Femur (tissue), 1 donor: ENCODE data around the gene NEAT1.
A peak's percentile ranks its signal among the peaks of the same experiment; 100 is the strongest.
"Not testable (repeated sequence)": the region's sequence is repeated elsewhere in the genome, so short reads cannot be mapped to it uniquely, and the experiment has no call there.

ENCODE experiments used
- DNase-seq: peaks from one replicate; pipeline ENCODE4 v3.0.0-alpha.2; 2017

Gene NEAT1

GRCh38 chr11:65435411-65435931 lies 12.9 kb downstream of the NEAT1 start:
- DNase-seq: no peak

GRCh38 chr11:65435981-65436411 lies 13.4 kb downstream of the NEAT1 start:
- no peak for DNase-seq

- DNase-seq: no peak
These were observed 13.9 kb downstream of the NEAT1 start for GRCh38 chr11:65436412-65437032.

GRCh38 chr11:65437436-65438227 lies 15.0 kb downstream of the NEAT1 start:
- DNase-seq: no peak

DNA sequence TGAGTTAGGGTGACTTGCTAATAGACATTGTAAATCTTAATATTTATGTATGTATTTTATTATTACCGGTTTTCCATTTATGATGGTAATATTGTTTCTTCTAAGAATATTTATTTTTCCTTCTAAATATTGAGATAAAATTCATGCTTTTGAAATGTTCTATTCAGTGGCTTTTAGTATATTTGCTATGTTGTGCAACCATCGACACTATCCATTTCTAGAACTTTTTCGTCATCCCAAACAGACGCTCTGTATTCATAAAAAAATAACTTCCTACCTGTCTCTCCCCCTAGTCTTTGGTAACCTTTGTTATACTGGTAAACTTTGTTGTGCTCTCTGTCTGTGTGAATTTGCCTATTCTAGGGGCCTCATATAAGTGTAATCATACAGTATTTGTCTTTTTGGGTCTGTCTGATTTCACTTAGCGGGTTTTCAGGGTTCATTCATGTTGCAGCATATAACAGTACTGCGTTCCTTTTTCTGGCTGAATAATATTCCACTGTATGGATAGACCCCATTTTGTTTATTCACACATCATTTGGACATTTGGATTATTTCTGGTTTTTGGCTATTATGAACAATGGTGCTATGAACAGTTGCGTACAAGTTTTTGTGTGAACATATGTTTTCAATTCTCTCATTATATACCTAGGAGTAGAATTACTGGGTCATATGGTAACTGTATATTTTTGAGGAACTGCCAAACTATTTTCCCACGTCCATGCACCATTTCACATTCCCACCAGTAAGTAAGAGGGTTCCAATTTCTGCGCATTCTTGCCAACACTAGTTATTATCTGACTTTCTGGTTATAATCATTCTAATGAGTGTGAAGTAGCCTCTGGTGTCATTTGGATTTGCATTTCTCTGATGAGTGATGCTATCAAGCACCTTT lies 15.9 kb downstream of the NEAT1 start:
- no peak for DNase-seq

- DNase-seq: no peak
These were observed 17.0 kb downstream of the NEAT1 start for GRCh38 chr11:65439331-65440181.

- DNase-seq: no peak
These were observed 18.4 kb downstream of the NEAT1 start for GRCh38 chr11:65440831-65441499.

GRCh38 chr11:65442842-65443331 lies 20.3 kb downstream of the NEAT1 start:
- no peak for DNase-seq

DNA sequence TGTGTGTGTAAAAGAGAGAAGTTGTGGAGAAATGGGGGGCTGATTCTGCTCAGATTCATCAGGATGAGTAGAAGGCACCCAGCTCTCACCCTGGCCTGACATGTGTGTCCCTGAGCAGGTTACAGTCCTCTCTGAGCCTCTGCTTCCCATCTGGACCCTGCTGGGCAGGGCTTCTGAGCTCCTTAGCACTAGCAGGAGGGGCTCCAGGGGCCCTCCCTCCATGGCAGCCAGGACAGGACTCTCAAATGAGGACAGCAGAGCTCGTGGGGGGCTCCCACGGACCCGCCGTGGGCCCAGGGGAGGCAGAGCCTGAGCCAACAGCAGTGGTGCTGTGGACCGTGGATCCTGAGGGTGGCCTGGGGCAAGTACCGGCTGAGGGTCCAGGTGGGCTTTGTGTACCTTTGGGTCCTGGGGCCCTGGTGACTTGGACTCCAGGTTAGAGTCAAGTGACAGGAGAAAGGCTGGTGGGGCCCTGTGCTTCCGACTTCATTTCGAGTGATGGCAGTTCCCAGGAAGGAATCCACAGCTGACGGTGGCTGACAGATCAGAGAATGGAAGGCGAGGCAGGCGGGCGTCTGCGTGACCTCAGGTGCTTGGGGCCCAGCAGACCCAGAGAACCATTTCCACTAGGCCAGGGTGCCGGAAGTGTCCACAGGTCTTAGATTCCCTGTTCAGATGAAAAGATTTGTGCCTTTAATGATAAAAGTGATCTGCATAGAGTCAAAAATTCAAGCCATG lies 21.9 kb downstream of the NEAT1 start:
- DNase-seq: no peak

DNA sequence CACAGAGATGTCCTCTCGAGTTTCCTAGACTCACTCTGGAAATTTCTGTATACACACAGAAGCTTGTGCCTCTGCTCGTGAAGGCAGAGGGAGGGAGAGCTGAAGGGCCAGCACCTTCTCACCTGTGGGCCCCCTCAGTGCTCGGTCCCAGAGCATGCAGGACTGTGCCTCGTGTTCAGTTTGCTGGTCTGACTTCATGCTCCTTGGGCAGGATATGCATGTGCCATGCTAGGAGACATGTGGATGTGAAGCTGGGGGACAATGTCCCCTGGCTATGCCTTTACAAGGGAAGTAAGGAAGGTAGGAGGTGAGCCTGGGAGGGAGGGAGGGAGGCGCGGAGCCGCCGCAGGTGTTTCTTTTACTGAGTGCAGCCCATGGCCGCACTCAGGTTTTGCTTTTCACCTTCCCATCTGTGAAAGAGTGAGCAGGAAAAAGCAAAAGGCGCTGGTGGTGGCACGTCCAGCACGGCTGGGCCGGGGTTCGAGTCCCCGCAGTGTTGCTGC lies 22.6 kb downstream of the NEAT1 start:
- DNase-seq: no peak

DNA sequence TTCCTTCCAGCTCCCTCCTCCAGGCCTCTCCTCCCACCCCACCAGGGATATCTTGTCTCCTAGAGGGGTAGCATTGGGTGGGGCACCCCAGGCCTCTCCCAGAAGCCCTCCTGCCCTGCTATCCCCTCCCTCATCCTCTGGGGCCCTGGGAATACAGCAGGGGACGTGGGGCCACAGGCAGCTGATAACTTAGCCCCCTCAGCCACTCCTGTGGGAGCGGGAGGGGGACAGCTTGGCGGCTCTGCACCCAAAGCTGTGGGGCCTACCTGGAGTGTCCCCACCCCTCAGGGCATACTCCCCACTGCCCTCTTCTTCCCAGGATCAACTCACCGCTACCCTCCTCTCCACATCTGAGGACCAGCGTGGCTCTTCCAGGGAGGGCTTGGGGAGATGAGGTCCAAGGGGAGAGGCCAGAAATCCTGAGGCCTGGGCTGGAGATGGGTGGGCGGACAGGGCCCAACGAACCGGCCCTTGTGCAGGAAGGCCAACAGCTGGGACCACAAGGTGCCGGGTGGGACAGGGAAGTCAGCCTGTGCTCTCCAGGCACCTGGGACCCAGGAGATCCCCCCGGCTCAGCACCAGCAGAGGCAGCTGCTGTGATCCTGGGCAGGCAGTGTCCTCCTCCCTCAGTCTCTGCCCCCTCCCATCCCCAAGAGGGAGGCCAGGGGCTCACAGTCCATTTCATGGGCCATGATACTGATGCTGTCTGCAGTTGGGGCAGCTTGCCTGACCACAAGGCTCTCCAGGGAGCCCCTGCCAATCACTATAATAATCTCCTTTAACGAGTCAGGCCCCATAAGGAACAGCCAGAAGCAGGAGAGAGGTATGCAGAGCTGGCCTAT lies 23.2 kb downstream of the NEAT1 start:
- no peak for DNase-seq

GRCh38 chr11:65446446-65447277 lies 24.1 kb downstream of the NEAT1 start:
- no peak for DNase-seq

GRCh38 chr11:65448074-65448417 lies 25.4 kb downstream of the NEAT1 start:
- DNase-seq: no peak

GRCh38 chr11:65448418-65449105 lies 26.0 kb downstream of the NEAT1 start:
- DNase-seq: no peak

DNA sequence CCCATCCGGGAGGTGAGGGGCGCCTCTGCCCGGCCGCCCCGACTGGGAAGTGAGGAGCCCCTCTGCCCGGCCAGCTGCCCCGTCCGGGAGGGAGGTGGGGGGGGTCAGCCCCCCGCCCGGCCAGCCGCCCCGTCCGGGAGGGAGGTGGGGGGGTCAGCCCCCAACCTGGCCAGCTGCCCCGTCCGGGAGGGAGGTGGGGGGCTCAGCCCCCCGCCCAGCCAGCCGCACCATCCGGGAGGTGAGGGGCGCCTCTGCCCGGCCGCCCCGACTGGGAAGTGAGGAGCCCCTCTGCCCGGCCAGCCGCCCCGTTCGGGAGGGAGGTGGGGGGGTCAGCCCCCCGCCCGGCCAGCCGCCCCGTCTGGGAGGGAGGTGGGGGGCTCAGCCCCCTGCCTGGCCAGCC lies 28.7 kb downstream of the NEAT1 start:
- not testable (repeated sequence) for DNase-seq

DNA sequence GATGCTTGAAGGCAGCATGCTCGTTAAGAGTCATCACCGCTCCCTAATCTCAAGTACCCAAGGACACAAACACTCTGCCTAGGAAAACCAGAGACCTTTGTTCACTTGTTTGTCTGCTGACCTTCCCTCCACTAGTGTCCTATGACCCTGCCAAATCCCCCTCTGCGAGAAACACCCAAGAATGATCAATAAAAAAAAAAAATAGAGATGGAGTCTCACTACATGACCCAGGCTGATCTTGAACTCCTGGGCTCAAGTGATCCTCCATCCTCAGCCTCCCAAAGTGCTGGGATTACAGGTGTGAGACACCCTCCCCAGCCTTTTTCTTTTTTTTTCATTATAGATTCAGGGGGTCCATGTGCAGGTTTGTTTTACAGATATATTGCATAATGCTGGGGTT lies 29.7 kb downstream of the NEAT1 start:
- not testable (repeated sequence) for DNase-seq

DNA sequence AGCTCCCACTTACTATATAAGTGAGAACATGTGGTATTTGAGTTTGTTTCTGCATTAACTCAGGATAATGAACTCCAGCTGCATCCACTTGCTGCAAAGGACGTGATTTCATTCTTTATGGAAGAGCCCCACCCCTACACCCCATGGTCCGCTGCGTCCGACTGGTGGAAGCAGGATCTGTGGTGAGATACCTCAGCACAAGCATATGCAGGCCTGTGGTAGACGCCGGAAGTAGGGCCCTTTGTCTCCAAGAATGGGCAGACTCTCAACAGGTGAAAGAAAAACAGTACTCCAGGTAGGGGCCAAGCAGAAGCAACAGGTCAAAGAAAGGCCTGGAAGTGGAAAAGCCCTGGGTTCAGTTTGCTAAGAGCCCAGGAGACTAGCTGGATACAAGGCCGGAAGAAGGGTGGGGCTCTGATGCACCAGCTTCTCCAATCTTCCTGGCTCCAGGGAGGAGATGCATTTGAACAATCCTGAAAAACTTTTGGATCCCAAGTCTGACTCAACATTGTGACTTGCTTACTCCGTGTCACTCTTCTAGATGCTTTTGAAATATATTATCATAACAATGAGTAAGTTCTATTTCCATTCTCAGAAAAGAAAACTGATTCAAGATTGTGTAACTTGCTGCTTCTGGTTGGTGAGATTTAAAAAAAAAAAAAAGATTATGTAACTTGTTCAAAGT lies 30.4 kb downstream of the NEAT1 start:
- DNase-seq: peak; percentile 70
